HG03378 (cell line): ENCODE results near the gene KDM8.

ENCODE experiments used
- ATAC-seq: cut with Tn5 transposase; IDR thresholded peaks from one replicate; pipeline ENCODE4 v1.9.1; 2021; ENCODE audit warnings: mild to moderate bottlenecking, moderate library complexity; ENCODE audit not compliant: unreplicated experiment

Gene KDM8

GRCh38 chr16:27214084-27214961, 11.0 kb downstream of the KDM8 start:
- ATAC-seq: no peak

GRCh38 chr16:27215660-27216059, 12.3 kb downstream of the KDM8 start:
- ATAC-seq: no peak

- no peak for ATAC-seq
Observed at GRCh38 chr16:27216297-27216885, 13.1 kb downstream of the KDM8 start.

GRCh38 chr16:27217256-27217655, 13.9 kb downstream of the KDM8 start:
- no peak for ATAC-seq

GRCh38 chr16:27218756-27219155, 15.4 kb downstream of the KDM8 start:
- ATAC-seq: no peak

GRCh38 chr16:27219161-27219560, 15.8 kb downstream of the KDM8 start:
- ATAC-seq: no peak

GRCh38 chr16:27220120-27220519, 16.8 kb downstream of the KDM8 start:
- no peak for ATAC-seq

- ATAC-seq: no peak
Observed at GRCh38 chr16:27220527-27220926, 17.2 kb downstream of the KDM8 start.

- ATAC-seq: no peak
Observed at GRCh38 chr16:27220991-27221390, 17.7 kb downstream of the KDM8 start.

- no peak for ATAC-seq
Observed at GRCh38 chr16:27221576-27222248, 18.4 kb downstream of the KDM8 start.

- no peak for ATAC-seq
Observed at GRCh38 chr16:27222249-27223225, 19.2 kb downstream of the KDM8 start.

GRCh38 chr16:27223226-27223610, 19.9 kb downstream of the KDM8 start:
- no peak for ATAC-seq

- no peak for ATAC-seq
Observed at GRCh38 chr16:27223701-27224100, 20.4 kb downstream of the KDM8 start.

GRCh38 chr16:27224271-27224737, 21.0 kb downstream of the KDM8 start:
- ATAC-seq: no peak

- ATAC-seq: no peak
Observed at GRCh38 chr16:27224741-27225300, 21.5 kb downstream of the KDM8 start.

- no peak for ATAC-seq
Observed at GRCh38 chr16:27225536-27226360, 22.4 kb downstream of the KDM8 start.

- ATAC-seq: no peak
Observed at GRCh38 chr16:27226476-27226875, 23.1 kb downstream of the KDM8 start.

GRCh38 chr16:27226976-27227705, 23.8 kb downstream of the KDM8 start:
- ATAC-seq: no peak

- ATAC-seq: no peak
Observed at GRCh38 chr16:27228045-27228444, 24.7 kb downstream of the KDM8 start.
